ENCODE measurements around the gene TTLL9. TPM values are rescaled to one million over a fixed set of nuclear protein-coding genes. Genes with fewer than 3 reads are reported as not detected.

The TTLL9 gene
- polyA plus RNA-seq, 1 of the 3 experiments (the other 2 are of a cell fraction): 0.23 TPM

DNA sequence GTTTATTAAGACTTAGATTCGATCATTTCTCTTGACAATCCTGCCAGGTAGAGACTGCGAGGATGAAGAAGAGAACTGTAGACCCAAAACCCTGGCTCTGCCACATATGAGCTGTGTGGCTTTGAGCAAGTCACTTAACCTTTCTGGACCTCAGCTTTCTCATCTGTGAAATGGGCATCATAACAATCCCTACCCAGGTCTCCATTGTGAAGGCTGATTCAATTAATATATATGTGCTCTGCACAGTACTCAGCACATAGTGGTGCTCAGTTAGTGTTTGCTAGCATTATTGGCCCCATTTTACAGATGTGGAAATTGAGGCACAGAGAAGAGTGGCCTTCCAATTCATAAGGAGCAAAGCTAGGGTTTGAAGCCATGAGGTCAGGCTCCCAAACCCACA is 105.4 kb downstream of the TTLL9 start:
- WGBS (ENCODE audit: low lambda C conversion rate): 41% methylated on average over 2 of the region's 2 CpGs
- POLR2A ChIA-PET: no interaction called here

More for the DNA sequence above, 105.4 kb downstream of the TTLL9 start:
- H3K4me1 ChIP-seq (ENCODE audit: control insufficient read depth in 1 of 2, insufficient read depth in 2 of 2, low read depth in 1 of 2, low read length in 1 of 2): peaks cover 0 to 3% of the 10 kb centered on the region in 2 experiments; a peak in 1 of 4 replicates
- no peak overlapping the region for H3K4me3 ChIP-seq (ENCODE audit: low read depth in 2 of 2, low read length in 1 of 2)
- no peaks in the 10 kb centered on the region for H3F3A ChIP-seq (replicated peaks; ENCODE audit: insufficient read depth)
- no peak overlapping the region for H3K9ac ChIP-seq
- H3K27ac ChIP-seq (ENCODE audit: low read depth in 2 of 2, low read length in 1 of 2): no peak overlapping the region
- H3K79me2 ChIP-seq (ENCODE audit: insufficient read depth): no peaks in the 10 kb centered on the region
- H4K20me1 ChIP-seq (ENCODE audit: insufficient read depth): no peaks in the 10 kb centered on the region
- H2AFZ ChIP-seq (ENCODE audit: low read depth): no peak overlapping the region
- H3K9me2 ChIP-seq: no peaks in the 10 kb centered on the region
- DNase-seq: no peak
- H3K36me3 ChIP-seq (replicated peaks in 1 of 2; ENCODE audit: control insufficient read depth in 1 of 2, insufficient read depth in 2 of 2, low read length in 1 of 2): no peaks in the 10 kb centered on the region
- H3K9me3 ChIP-seq: no peaks in the 10 kb centered on the region
- H3K4me2 ChIP-seq: no peak overlapping the region
- no peaks in the 10 kb centered on the region; the same call in 1 of the 2 replicates for H3K27me3 ChIP-seq (ENCODE audit: insufficient read depth)
- no peak for TF ChIP-seq RXRA (IDR thresholded peaks at IDR 0.05; ENCODE audit: borderline replicate concordance, low read depth)
- TF ChIP-seq FOSL2 (IDR thresholded peaks at IDR 0.05; ENCODE audit: borderline replicate concordance, low read depth): no peak
- no peak for TF ChIP-seq REST (IDR thresholded peaks at IDR 0.05; ENCODE audit: low read depth, low read length)
- TF ChIP-seq CTCF (IDR thresholded peaks at IDR 0.05): no peak
- no peak for TF ChIP-seq PBX3 (IDR thresholded peaks at IDR 0.05)
- TF ChIP-seq, protein P1, sequence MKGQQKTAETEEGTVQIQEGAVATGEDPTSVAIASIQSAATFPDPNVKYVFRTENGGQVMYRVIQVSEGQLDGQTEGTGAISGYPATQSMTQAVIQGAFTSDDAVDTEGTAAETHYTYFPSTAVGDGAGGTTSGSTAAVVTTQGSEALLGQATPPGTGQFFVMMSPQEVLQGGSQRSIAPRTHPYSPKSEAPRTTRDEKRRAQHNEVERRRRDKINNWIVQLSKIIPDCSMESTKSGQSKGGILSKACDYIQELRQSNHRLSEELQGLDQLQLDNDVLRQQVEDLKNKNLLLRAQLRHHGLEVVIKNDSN (IDR thresholded peaks at IDR 0.05; ENCODE audit: borderline replicate concordance, low read depth): no peak
- no peak for TF ChIP-seq SIN3A (IDR thresholded peaks at IDR 0.05; ENCODE audit: borderline replicate concordance, low read depth, low read length)
- CTCF ChIA-PET: interaction anchor here (0.8 to 1.2 kb wide), 2 partner anchors 116 to 129 kb away, joined by 3 to 4 read pairs; no protein-coding TSS in a partner anchor

Data from SK-N-SH (cell line).